HepG2 (cell line): ENCODE measurements around the gene APBA3. TPM values are rescaled to one million over a fixed set of nuclear protein-coding genes. Genes with fewer than 3 reads are reported as not detected.

ENCODE experiments used
- ARID3A ChIP-seq: IDR thresholded peaks from 2 replicates; pipeline ENCODE4 v1.6.1; 2012; ENCODE audit warnings: low read depth, low read length, improper control_type of control experiment
- NCOR1 ChIP-seq: fragments of 200-600 bp; sonication (generic); IDR thresholded peaks from 2 replicates; pipeline ENCODE4 v1.7.0; 2017; ENCODE audit warnings: antibody characterized with exemption, low read length, borderline replicate concordance
- ZBTB14 ChIP-seq: sonication (generic); formaldehyde crosslinking; IDR thresholded peaks from 2 replicates; pipeline ENCODE4 v1.4.0; 2020; ENCODE audit warnings: missing genetic modification reagents
- ZNF12 ChIP-seq: sonication (generic); formaldehyde crosslinking; IDR thresholded peaks from 2 replicates; pipeline ENCODE4 v1.5.0; 2020; ENCODE audit warnings: missing genetic modification reagents
- ZNF337 ChIP-seq: sonication (generic); formaldehyde crosslinking; IDR thresholded peaks from 2 replicates; pipeline ENCODE4 v1.5.1; 2020; ENCODE audit warnings: missing genetic modification reagents, low read depth, mild to moderate bottlenecking, borderline replicate concordance
- ZNF350 ChIP-seq: sonication (generic); formaldehyde crosslinking; IDR thresholded peaks from 2 replicates; pipeline ENCODE4 v1.4.0; 2020; ENCODE audit warnings: mild to moderate bottlenecking, low read depth, missing genetic modification reagents, borderline replicate concordance
- ZNF468 ChIP-seq: sonication (generic); formaldehyde crosslinking; IDR thresholded peaks from 2 replicates; pipeline ENCODE4 v1.8.0; 2022; ENCODE audit warnings: mild to moderate bottlenecking, moderate library complexity, missing genetic modification reagents
- ZNF639 ChIP-seq: conservative IDR thresholded peaks from 2 replicates; pipeline ENCODE4 v1.6.1; 2018; ENCODE audit warnings: missing genetic modification reagents
- ZNF674 ChIP-seq: sonication (generic); formaldehyde crosslinking; IDR thresholded peaks from 2 replicates; pipeline ENCODE4 v1.5.0; 2020; ENCODE audit warnings: low read depth, mild to moderate bottlenecking, missing genetic modification reagents
- ZNF773 ChIP-seq: sonication (generic); formaldehyde crosslinking; IDR thresholded peaks from 2 replicates; pipeline ENCODE4 v1.4.0; 2020; ENCODE audit warnings: missing genetic modification reagents, borderline replicate concordance
- polyA plus RNA-seq, 8 experiments: library from polyadenylated mRNA; depleted of rRNA in 3 of 8; stranded (reverse) in 7 of 8; unstranded in 1 of 8; fragments of >200 nt; fragmentation: Illumina TruSeq in 4 of 8; extraction: Trizol in 4 of 8; gene quantifications; 2 replicates each; pipeline versions ENCODE4 v1.2.1 to v1.2.3, GENCODE V29; 2011 to 2016; ENCODE audit warnings: low read depth in 4 of 8, missing spikeins in 1 of 8, mixed read lengths in 1 of 8; ENCODE audit not compliant: insufficient read depth in 1 of 8
- total RNA-seq, 5 experiments: library from RNA; depleted of rRNA; stranded (reverse); fragments of >200 nt; fragmentation: Illumina TruSeq; extraction: Trizol; gene quantifications; 2 replicates each; pipeline ENCODE4 v1.2.3, GENCODE V29; 2016; ENCODE audit warnings: low read depth in 1 of 5
- TF ChIP-seq, protein P1 (sequence below): sonication (generic); formaldehyde crosslinking; IDR thresholded peaks from 2 replicates; pipeline ENCODE4 v1.5.1; 2020; ENCODE audit warnings: mild to moderate bottlenecking, missing genetic modification reagents, moderate library complexity
- TF ChIP-seq, protein P2 (sequence below): sonication (generic); formaldehyde crosslinking; IDR thresholded peaks from 2 replicates; pipeline ENCODE4 v1.8.0; 2022; ENCODE audit warnings: mild to moderate bottlenecking, missing genetic modification reagents; ENCODE audit not compliant: insufficient replicate concordance
- TF ChIP-seq, protein P3 (sequence below), 2 experiments: sonication (generic) in 1 of 2; formaldehyde crosslinking in 1 of 2; IDR thresholded peaks; 2 replicates each; pipeline versions ENCODE4 v1.4.0 to v1.6.1; 2018 to 2020; ENCODE audit warnings: missing genetic modification reagents in 2 of 2, borderline replicate concordance in 1 of 2, low read depth in 1 of 2, mild to moderate bottlenecking in 1 of 2, missing biosample characterization in 1 of 2

The APBA3 gene
- total and polyA plus RNA-seq, 2 of the 13 experiments (the other 11 are each of a cell fraction or from before 2014, with no cell fraction given): 14.2 to 14.3 TPM

DNA sequence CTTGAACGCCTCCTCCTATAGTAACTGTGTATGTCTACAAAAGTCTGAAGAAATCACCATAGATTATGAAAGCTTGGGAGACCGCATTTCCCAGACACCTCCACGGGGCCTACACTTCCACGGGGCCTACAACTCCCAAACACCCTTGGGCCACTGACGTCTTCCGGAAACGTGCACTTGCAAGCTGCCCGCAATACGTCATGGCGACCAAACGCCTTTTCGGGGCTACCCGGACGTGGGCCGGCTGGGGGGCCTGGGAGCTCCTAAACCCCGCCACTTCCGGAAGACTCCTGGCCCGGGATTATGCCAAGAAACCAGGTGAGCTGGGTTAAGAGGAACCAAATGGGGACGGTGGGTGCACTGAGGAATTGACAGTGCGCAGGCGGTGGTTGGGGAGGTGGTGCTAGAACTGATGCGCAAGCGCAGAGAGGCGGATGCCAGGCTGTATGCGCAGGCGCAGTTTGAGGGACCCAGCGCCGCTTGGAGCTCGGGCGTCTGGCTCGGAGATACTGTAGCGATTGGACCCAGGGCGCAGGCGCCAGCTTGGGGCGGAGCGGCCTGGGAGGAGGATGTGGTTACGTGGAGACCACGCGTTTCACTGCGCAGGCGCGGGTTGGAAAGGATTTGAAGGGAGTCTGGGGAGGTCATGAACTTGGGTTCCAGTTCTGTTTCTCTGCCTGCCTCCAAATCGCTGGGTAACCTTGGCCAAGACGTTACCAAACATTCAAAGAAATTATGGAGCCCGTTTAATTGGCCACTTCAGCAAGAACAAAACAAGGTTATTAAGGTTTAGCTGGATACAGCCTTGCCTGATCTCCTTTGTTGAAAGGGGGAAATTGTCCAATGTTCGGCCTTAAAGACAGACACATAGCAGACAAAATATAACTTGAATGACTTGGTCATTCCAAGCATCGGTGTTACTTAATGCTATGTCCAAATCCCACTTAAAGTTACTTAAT is 1.3 kb upstream of the APBA3 start, which contains the start of gene MRPL54 (continued):
- TF ChIP-seq ARID3A: 0 out of 2 replicates have a peak, but pooled peaks have one; percentile 12
- TF ChIP-seq ZNF639 (CRISPR knock-in tag): no peak; the same call in 1 of the 2 replicates
- TF ChIP-seq, protein P1, sequence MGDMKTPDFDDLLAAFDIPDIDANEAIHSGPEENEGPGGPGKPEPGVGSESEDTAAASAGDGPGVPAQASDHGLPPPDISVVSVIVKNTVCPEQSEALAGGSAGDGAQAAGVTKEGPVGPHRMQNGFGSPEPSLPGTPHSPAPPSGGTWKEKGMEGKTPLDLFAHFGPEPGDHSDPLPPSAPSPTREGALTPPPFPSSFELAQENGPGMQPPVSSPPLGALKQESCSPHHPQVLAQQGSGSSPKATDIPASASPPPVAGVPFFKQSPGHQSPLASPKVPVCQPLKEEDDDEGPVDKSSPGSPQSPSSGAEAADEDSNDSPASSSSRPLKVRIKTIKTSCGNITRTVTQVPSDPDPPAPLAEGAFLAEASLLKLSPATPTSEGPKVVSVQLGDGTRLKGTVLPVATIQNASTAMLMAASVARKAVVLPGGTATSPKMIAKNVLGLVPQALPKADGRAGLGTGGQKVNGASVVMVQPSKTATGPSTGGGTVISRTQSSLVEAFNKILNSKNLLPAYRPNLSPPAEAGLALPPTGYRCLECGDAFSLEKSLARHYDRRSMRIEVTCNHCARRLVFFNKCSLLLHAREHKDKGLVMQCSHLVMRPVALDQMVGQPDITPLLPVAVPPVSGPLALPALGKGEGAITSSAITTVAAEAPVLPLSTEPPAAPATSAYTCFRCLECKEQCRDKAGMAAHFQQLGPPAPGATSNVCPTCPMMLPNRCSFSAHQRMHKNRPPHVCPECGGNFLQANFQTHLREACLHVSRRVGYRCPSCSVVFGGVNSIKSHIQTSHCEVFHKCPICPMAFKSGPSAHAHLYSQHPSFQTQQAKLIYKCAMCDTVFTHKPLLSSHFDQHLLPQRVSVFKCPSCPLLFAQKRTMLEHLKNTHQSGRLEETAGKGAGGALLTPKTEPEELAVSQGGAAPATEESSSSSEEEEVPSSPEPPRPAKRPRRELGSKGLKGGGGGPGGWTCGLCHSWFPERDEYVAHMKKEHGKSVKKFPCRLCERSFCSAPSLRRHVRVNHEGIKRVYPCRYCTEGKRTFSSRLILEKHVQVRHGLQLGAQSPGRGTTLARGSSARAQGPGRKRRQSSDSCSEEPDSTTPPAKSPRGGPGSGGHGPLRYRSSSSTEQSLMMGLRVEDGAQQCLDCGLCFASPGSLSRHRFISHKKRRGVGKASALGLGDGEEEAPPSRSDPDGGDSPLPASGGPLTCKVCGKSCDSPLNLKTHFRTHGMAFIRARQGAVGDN (CRISPR knock-in tag): peak; percentile 81
- TF ChIP-seq, protein P2, sequence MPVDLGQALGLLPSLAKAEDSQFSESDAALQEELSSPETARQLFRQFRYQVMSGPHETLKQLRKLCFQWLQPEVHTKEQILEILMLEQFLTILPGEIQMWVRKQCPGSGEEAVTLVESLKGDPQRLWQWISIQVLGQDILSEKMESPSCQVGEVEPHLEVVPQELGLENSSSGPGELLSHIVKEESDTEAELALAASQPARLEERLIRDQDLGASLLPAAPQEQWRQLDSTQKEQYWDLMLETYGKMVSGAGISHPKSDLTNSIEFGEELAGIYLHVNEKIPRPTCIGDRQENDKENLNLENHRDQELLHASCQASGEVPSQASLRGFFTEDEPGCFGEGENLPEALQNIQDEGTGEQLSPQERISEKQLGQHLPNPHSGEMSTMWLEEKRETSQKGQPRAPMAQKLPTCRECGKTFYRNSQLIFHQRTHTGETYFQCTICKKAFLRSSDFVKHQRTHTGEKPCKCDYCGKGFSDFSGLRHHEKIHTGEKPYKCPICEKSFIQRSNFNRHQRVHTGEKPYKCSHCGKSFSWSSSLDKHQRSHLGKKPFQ (CRISPR knock-in tag): peak; percentile 39
- TF ChIP-seq ZNF468 (CRISPR knock-in tag): no peak
- no peak; the same call in 1 of the 2 replicates for TF ChIP-seq NCOR1
- 0 out of 2 replicates have a peak, but pooled peaks have one; percentile 34 for TF ChIP-seq ZNF337
- TF ChIP-seq, protein P3, sequence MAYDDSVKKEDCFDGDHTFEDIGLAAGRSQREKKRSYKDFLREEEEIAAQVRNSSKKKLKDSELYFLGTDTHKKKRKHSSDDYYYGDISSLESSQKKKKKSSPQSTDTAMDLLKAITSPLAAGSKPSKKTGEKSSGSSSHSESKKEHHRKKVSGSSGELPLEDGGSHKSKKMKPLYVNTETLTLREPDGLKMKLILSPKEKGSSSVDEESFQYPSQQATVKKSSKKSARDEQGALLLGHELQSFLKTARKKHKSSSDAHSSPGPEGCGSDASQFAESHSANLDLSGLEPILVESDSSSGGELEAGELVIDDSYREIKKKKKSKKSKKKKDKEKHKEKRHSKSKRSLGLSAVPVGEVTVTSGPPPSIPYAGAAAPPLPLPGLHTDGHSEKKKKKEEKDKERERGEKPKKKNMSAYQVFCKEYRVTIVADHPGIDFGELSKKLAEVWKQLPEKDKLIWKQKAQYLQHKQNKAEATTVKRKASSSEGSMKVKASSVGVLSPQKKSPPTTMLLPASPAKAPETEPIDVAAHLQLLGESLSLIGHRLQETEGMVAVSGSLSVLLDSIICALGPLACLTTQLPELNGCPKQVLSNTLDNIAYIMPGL (CRISPR knock-in tag; IDR thresholded peaks at IDR 0.05; ENCODE audit: borderline replicate concordance in 1 of 2, low read depth in 1 of 2): peak in 1 of 2 experiments; percentile 10; a peak in 1 of 4 replicates
- TF ChIP-seq ZNF674 (CRISPR knock-in tag): no peak
- TF ChIP-seq ZNF350 (CRISPR knock-in tag): peak; percentile 59; the same call in 1 of the 2 replicates
- TF ChIP-seq ZNF773 (CRISPR knock-in tag): no peak
- TF ChIP-seq ZNF12 (CRISPR knock-in tag): no peak
- no peak for TF ChIP-seq ZBTB14 (CRISPR knock-in tag)
